HepG2 (cell line): Measurements from ENCODE around the gene IQGAP2. TPM values are rescaled to one million over a fixed set of nuclear protein-coding genes. Genes with fewer than 3 reads are reported as not detected.
A peak's percentile ranks its signal among the peaks of the same experiment; 100 is the strongest.

Source experiments
- ARID5B ChIP-seq: IDR thresholded peaks from 2 replicates; pipeline ENCODE4 v1.4.0; 2020; ENCODE audit warnings: mild to moderate bottlenecking, missing genetic modification reagents
- FLYWCH1 ChIP-seq: sonication (generic); formaldehyde crosslinking; IDR thresholded peaks from 2 replicates; pipeline ENCODE4 v1.8.1; 2023; ENCODE audit warnings: mild to moderate bottlenecking, missing genetic modification reagents
- IRF1 ChIP-seq: sonication (generic); formaldehyde crosslinking; IDR thresholded peaks from 2 replicates; pipeline ENCODE4 v1.4.0; 2020; ENCODE audit warnings: low read depth, mild to moderate bottlenecking, missing genetic modification reagents
- NCOA5 ChIP-seq: sonication (generic); formaldehyde crosslinking; IDR thresholded peaks from 2 replicates; pipeline ENCODE4 v1.4.0; 2020; ENCODE audit warnings: missing genetic modification reagents
- THAP7 ChIP-seq: sonication (generic); formaldehyde crosslinking; IDR thresholded peaks from 2 replicates; pipeline ENCODE4 v1.8.1; 2023; ENCODE audit warnings: mild to moderate bottlenecking, missing genetic modification reagents
- ZMAT3 ChIP-seq: sonication (generic); formaldehyde crosslinking; conservative IDR thresholded peaks from 2 replicates; pipeline ENCODE4 v1.7.0; 2021; ENCODE audit warnings: missing genetic modification reagents
- ZNF251 ChIP-seq: sonication (generic); formaldehyde crosslinking; IDR thresholded peaks from 2 replicates; pipeline ENCODE4 v1.9.0; 2021; ENCODE audit warnings: mild to moderate bottlenecking, missing genetic modification reagents
- ZNF275 ChIP-seq: sonication (generic); formaldehyde crosslinking; IDR thresholded peaks from 2 replicates; pipeline ENCODE4 v1.8.0; 2022; ENCODE audit warnings: missing genetic modification reagents, mild to moderate bottlenecking, inconsistent platforms, borderline replicate concordance
- ZNF354B ChIP-seq: sonication (generic); formaldehyde crosslinking; IDR thresholded peaks from 2 replicates; pipeline ENCODE4 v1.8.0; 2022; ENCODE audit warnings: mild to moderate bottlenecking, missing genetic modification reagents
- ZNF672 ChIP-seq: sonication (generic); formaldehyde crosslinking; IDR thresholded peaks from 2 replicates; pipeline ENCODE4 v1.8.1; 2022; ENCODE audit warnings: missing genetic modification reagents
- ZSCAN21 ChIP-seq: sonication (generic); formaldehyde crosslinking; IDR thresholded peaks from 2 replicates; pipeline ENCODE4 v1.8.0; 2022; ENCODE audit warnings: mild to moderate bottlenecking, missing genetic modification reagents, moderate library complexity, borderline replicate concordance
- polyA plus RNA-seq, 8 experiments: library from polyadenylated mRNA; depleted of rRNA in 3 of 8; stranded (reverse) in 7 of 8; unstranded in 1 of 8; fragments of >200 nt; fragmentation: Illumina TruSeq in 4 of 8; extraction: Trizol in 4 of 8; gene quantifications; 2 replicates each; pipeline versions ENCODE4 v1.2.1 to v1.2.3, GENCODE V29; 2011 to 2016; ENCODE audit warnings: low read depth in 4 of 8, missing spikeins in 1 of 8, mixed read lengths in 1 of 8; ENCODE audit not compliant: insufficient read depth in 1 of 8
- total RNA-seq, 5 experiments: library from RNA; depleted of rRNA; stranded (reverse); fragments of >200 nt; fragmentation: Illumina TruSeq; extraction: Trizol; gene quantifications; 2 replicates each; pipeline ENCODE4 v1.2.3, GENCODE V29; 2016; ENCODE audit warnings: low read depth in 1 of 5
- TF ChIP-seq, protein P1 (sequence below): sonication (generic); formaldehyde crosslinking; IDR thresholded peaks from 2 replicates; pipeline ENCODE4 v1.4.0; 2020; ENCODE audit warnings: mild to moderate bottlenecking, missing genetic modification reagents
- TF ChIP-seq, protein P2 (sequence below): sonication (generic); formaldehyde crosslinking; IDR thresholded peaks from 2 replicates; pipeline ENCODE4 v1.8.1; 2023; ENCODE audit warnings: mild to moderate bottlenecking, moderate library complexity, missing genetic modification reagents
- TF ChIP-seq, protein P3 (sequence below): sonication (generic); formaldehyde crosslinking; IDR thresholded peaks from 2 replicates; pipeline ENCODE4 v1.5.1; 2020; ENCODE audit warnings: missing genetic modification reagents, mild to moderate bottlenecking, borderline replicate concordance

IQGAP2 gene
- total and polyA plus RNA-seq, 2 of the 13 experiments (the other 11 are each of a cell fraction or from before 2014, with no cell fraction given), result 35.2 to 83.3 TPM

DNA sequence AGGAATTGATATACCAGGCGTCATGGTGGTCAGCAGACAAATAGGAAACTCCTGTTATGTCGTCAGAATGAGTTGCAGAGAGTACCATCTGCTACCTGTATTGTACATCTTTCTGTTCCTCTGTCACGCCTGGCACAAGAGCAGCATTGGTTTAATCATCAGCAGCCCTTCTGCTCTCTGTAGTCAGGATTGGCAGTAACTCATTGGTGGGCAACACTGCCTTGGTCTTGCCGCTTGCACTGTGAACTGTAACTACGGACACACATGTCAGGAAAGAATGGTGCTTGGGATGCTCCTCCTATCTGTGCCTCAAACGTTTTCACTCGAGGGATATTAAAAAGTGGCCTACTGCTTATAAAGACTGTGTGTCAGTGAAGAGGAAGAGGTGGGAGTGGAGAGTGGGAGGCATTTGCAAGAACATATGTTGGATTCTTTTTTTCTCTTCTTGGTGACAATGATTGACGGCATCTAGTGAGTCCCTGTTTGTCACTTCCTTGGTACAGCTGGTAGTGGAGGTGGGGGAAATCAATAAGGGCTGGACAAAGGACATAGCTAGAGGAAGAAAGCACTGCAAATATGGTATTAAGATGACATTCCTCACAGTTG, 143.5 kb downstream of the IQGAP2 start (continued):
- TF ChIP-seq, protein P1, sequence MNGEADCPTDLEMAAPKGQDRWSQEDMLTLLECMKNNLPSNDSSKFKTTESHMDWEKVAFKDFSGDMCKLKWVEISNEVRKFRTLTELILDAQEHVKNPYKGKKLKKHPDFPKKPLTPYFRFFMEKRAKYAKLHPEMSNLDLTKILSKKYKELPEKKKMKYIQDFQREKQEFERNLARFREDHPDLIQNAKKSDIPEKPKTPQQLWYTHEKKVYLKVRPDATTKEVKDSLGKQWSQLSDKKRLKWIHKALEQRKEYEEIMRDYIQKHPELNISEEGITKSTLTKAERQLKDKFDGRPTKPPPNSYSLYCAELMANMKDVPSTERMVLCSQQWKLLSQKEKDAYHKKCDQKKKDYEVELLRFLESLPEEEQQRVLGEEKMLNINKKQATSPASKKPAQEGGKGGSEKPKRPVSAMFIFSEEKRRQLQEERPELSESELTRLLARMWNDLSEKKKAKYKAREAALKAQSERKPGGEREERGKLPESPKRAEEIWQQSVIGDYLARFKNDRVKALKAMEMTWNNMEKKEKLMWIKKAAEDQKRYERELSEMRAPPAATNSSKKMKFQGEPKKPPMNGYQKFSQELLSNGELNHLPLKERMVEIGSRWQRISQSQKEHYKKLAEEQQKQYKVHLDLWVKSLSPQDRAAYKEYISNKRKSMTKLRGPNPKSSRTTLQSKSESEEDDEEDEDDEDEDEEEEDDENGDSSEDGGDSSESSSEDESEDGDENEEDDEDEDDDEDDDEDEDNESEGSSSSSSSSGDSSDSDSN (CRISPR knock-in tag), result no peak
- TF ChIP-seq IRF1 (no peak), ARID5B (CRISPR knock-in tag) (0 out of 2 replicates have a peak, but pooled peaks have one; percentile 17), NCOA5 (no peak), ZNF251 (no peak), THAP7 (CRISPR knock-in tag) (no peak), ZNF354B (CRISPR knock-in tag) (no peak), ZNF672 (CRISPR knock-in tag) (no peak), ZNF275 (CRISPR knock-in tag) (no peak), FLYWCH1 (CRISPR knock-in tag) (no peak), ZSCAN21 (CRISPR knock-in tag) (no peak), ZMAT3 (no peak)
- TF ChIP-seq, protein P2, sequence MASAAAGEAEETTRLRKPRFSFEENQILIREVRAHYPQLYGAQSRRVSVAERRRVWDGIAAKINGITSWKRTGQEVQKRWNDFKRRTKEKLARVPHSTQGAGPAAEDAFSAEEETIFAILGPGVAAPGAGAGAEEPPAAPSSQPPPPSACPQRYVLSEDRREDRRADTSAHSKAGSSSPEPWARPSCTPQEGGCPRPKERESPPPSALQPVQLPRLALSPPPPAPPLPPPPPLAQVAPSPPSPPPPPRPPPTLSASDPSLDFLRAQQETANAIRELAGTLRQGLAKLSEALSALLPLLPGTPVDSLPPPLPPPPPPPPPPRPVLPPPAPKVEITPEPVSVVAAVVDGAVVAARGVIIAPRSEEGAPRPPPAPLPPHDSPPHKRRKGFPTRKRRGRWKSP (CRISPR knock-in tag), result no peak
- TF ChIP-seq, protein P3, sequence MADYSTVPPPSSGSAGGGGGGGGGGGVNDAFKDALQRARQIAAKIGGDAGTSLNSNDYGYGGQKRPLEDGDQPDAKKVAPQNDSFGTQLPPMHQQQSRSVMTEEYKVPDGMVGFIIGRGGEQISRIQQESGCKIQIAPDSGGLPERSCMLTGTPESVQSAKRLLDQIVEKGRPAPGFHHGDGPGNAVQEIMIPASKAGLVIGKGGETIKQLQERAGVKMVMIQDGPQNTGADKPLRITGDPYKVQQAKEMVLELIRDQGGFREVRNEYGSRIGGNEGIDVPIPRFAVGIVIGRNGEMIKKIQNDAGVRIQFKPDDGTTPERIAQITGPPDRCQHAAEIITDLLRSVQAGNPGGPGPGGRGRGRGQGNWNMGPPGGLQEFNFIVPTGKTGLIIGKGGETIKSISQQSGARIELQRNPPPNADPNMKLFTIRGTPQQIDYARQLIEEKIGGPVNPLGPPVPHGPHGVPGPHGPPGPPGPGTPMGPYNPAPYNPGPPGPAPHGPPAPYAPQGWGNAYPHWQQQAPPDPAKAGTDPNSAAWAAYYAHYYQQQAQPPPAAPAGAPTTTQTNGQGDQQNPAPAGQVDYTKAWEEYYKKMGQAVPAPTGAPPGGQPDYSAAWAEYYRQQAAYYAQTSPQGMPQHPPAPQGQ (CRISPR knock-in tag), result no peak
